GM21576 (cell line): ENCODE data around the gene EEPD1.

Experiments used
- ATAC-seq: cut with Tn5 transposase; IDR thresholded peaks from one replicate; pipeline ENCODE4 v1.9.1; 2021; ENCODE audit warnings: mild to moderate bottlenecking, moderate library complexity; ENCODE audit not compliant: unreplicated experiment

The EEPD1 gene

GRCh38 chr7:36188906-36189305, 35.9 kb downstream of the EEPD1 start:
- ATAC-seq, result no peak

- no peak for ATAC-seq
These were observed 37.6 kb downstream of the EEPD1 start for GRCh38 chr7:36190447-36191291.

GRCh38 chr7:36191292-36191920, 38.4 kb downstream of the EEPD1 start:
- ATAC-seq, result peak; percentile 35

- ATAC-seq, result peak; percentile 41
These were observed 39.2 kb downstream of the EEPD1 start for GRCh38 chr7:36192053-36192824.

GRCh38 chr7:36192877-36193276, 39.8 kb downstream of the EEPD1 start:
- ATAC-seq, result no peak

- ATAC-seq, result no peak
These were observed 45.8 kb downstream of the EEPD1 start for GRCh38 chr7:36198854-36199266.

GRCh38 chr7:36199329-36199728, 46.3 kb downstream of the EEPD1 start:
- ATAC-seq, result no peak

- no peak for ATAC-seq
These were observed 48.2 kb downstream of the EEPD1 start for GRCh38 chr7:36201122-36201723.

GRCh38 chr7:36202398-36202797, 49.3 kb downstream of the EEPD1 start:
- ATAC-seq, result no peak

- ATAC-seq, result no peak
These were observed 50.2 kb downstream of the EEPD1 start for GRCh38 chr7:36203071-36203790.

- no peak for ATAC-seq
These were observed 51.1 kb downstream of the EEPD1 start for GRCh38 chr7:36204044-36204663.

GRCh38 chr7:36204929-36205635, 52.0 kb downstream of the EEPD1 start:
- no peak for ATAC-seq

- ATAC-seq, result no peak
These were observed 52.7 kb downstream of the EEPD1 start for GRCh38 chr7:36205803-36206202.

- no peak for ATAC-seq
These were observed 54.6 kb downstream of the EEPD1 start for GRCh38 chr7:36207451-36208291.

- no peak for ATAC-seq
These were observed 55.4 kb downstream of the EEPD1 start for GRCh38 chr7:36208426-36208825.

- no peak for ATAC-seq
These were observed 56.2 kb downstream of the EEPD1 start for GRCh38 chr7:36208997-36209813.

- no peak for ATAC-seq
These were observed 56.7 kb downstream of the EEPD1 start for GRCh38 chr7:36209814-36210183.
